ENCODE measurements around the gene RELB. TPM values are rescaled to one million over a fixed set of nuclear protein-coding genes. Genes with fewer than 3 reads are reported as not detected.
A peak's percentile ranks its signal among the peaks of the same experiment; 100 is the strongest.

Gene RELB
- total and polyA plus RNA-seq, 10 of the 15 experiments (the other 5 are each of a cell fraction or from before 2014, with no cell fraction given): 0.66 to 43.8 (median 12.8) TPM

- intact Hi-C loops (cut with micrococcal nuclease; ENCODE audit: unreplicated experiment) (no loop called here), in situ Hi-C loops (cut with MboI) (no loop called here)
- no peak overlapping the region for H2AFZ ChIP-seq (ENCODE audit: control insufficient read depth, low read depth, low read length)
- no peaks in the 10 kb centered on the region for H3K9me3 ChIP-seq (replicated peaks; ENCODE audit: control insufficient read depth, insufficient read depth, low read length)
- H3K36me3 ChIP-seq (ENCODE audit: control insufficient read depth in 2 of 2, insufficient read depth in 2 of 2, low read length in 1 of 2): peaks cover 12 to 33% of the 10 kb centered on the region in 2 experiments; a peak in 3 of 4 replicates
- H3K4me2 ChIP-seq (ENCODE audit: control insufficient read depth, insufficient read depth): peak overlapping the region; percentile 86
- peak overlapping the region; percentile 67 for H3K27ac ChIP-seq (ENCODE audit: control insufficient read depth, insufficient read depth)
- TSS peak; percentile 3 for BruUV-seq (replicated peaks)
- H3K4me1 ChIP-seq (ENCODE audit: control insufficient read depth, insufficient read depth, low read length): peaks cover 36% of the 10 kb centered on the region
- H3K79me2 ChIP-seq (ENCODE audit: control insufficient read depth, insufficient read depth, low read length): peaks cover 54% of the 10 kb centered on the region
- WGBS (ENCODE audit: insufficient coverage, insufficient replicate concordance, low lambda C conversion rate, missing lambda C conversion rate): under 1% methylated on average over 7 of the region's 7 CpGs
- CTCF ChIA-PET: interaction anchor here (0.7 to 2.9 kb wide), 10 partner anchors 13 to 94 kb away, joined by 3 to 16 read pairs (median 3); no protein-coding TSS in a partner anchor
- SMC1A ChIA-PET (ENCODE audit: uncharacterized antibody, unreplicated experiment): interaction anchor here (0.7 to 2.5 kb wide), 7 partner anchors 8 to 200 kb away, joined by 3 to 12 read pairs (median 5); partner anchors contain the start of genes CLASRP and RELB
- peak overlapping the region; percentile 50 for H3K9ac ChIP-seq (ENCODE audit: control insufficient read depth, insufficient read depth, low read length)
- H3K4me3 ChIP-seq: peak overlapping the region; percentile 48
- POLR2A ChIA-PET: interaction anchor here (0.5 to 1.7 kb wide), 5 partner anchors 28 to 1742 kb away, joined by 3 to 4 read pairs (median 4); no protein-coding TSS in a partner anchor
- DNase-seq (ENCODE audit: low read depth, low spot score) (peak; percentile 34), FAIRE-seq (peak; percentile 52), ATAC-seq (peak; percentile 93)
- RAD21 ChIA-PET (ENCODE audit: unreplicated experiment): interaction anchor here (0.8 to 1.7 kb wide), 10 partner anchors 9 to 140 kb away, joined by 3 to 14 read pairs (median 4); partner anchors contain the start of genes BLOC1S3, CLASRP, RELB and TRAPPC6A
- H4K20me1 ChIP-seq (ENCODE audit: control insufficient read depth, insufficient read depth): no peaks in the 10 kb centered on the region
- no peaks in the 10 kb centered on the region for H3K27me3 ChIP-seq (replicated peaks in 1 of 2; ENCODE audit: control insufficient read depth in 2 of 2, insufficient read depth in 2 of 2, low read length in 1 of 2)
- TF ChIP-seq SREBF1 (IDR thresholded peaks at IDR 0.05; ENCODE audit: low read length) (no peak), DPF2 (IDR thresholded peaks at IDR 0.05) (no peak), PRDM15 (CRISPR knock-in tag; IDR thresholded peaks at IDR 0.05) (no peak), RAD51 (IDR thresholded peaks at IDR 0.05) (0 out of 2 replicates have a peak, but pooled peaks have one; percentile 17), SMC3 (IDR thresholded peaks at IDR 0.05; ENCODE audit: borderline replicate concordance, low read length) (no peak), ZNF274 (IDR thresholded peaks at IDR 0.05; ENCODE audit: insufficient read depth, insufficient read length) (no peak), TCF7 (IDR thresholded peaks at IDR 0.05; ENCODE audit: borderline replicate concordance) (no peak), SREBF2 (IDR thresholded peaks at IDR 0.05; ENCODE audit: low read length) (no peak), TBL1XR1 (IDR thresholded peaks at IDR 0.05; ENCODE audit: low read depth, low read length) (no peak), EGR1 (IDR thresholded peaks at IDR 0.05; ENCODE audit: borderline replicate concordance in 1 of 2, low read depth in 2 of 2, low read length in 2 of 2) (no peak), MAX (IDR thresholded peaks at IDR 0.05; ENCODE audit: low read depth, low read length) (no peak), MLLT1 (IDR thresholded peaks at IDR 0.05) (peak; percentile 89), SP1 (IDR thresholded peaks at IDR 0.05; ENCODE audit: low read depth, low read length) (no peak), IRF4 (IDR thresholded peaks at IDR 0.05; ENCODE audit: low read depth, low read length) (no peak), HDAC6 (IDR thresholded peaks at IDR 0.05; ENCODE audit: unreplicated experiment) (no peak), RB1 (IDR thresholded peaks at IDR 0.05; ENCODE audit: borderline replicate concordance) (no peak), ZSCAN29 (IDR thresholded peaks at IDR 0.05) (no peak), GATAD2B (conservative IDR thresholded peaks at IDR 0.05; ENCODE audit: low read depth) (no peak)
These were observed 46.0 kb downstream of the RELB start for GRCh38 chr19:45047188-45047797.
